DOHH2 (cell line): Measurements from ENCODE around the gene INSM1.

ENCODE experiments used
- H3F3A ChIP-seq: fragments of 200-600 bp; sonication (generic), shearing (Covaris generic); 2 replicates; pipeline ENCODE4 v1.6.0; 2016; ENCODE audit warnings: antibody characterized with exemption, mild to moderate bottlenecking; ENCODE audit not compliant: control insufficient read depth, insufficient read depth
- H3K27ac ChIP-seq: fragments of 200-600 bp; sonication (generic); 2 replicates; pipeline ENCODE4 v1.5.1; 2014; ENCODE audit warnings: low read depth, mild to moderate bottlenecking, low read length, moderate library complexity
- H3K27me3 ChIP-seq: fragments of 200-600 bp; sonication (generic); 2 replicates; pipeline ENCODE4 v1.6.1; 2014; ENCODE audit warnings: mild to moderate bottlenecking, low read length, mixed read lengths; ENCODE audit not compliant: control insufficient read depth
- H3K36me3 ChIP-seq: fragments of 200-600 bp; sonication (generic); 2 replicates; pipeline ENCODE4 v1.6.1; 2014; ENCODE audit warnings: mild to moderate bottlenecking, low read length, moderate library complexity, mixed read lengths; ENCODE audit not compliant: control insufficient read depth
- H3K4me1 ChIP-seq: fragments of 200-600 bp; sonication (generic); 2 replicates; pipeline ENCODE4 v1.6.1; 2014; ENCODE audit warnings: mild to moderate bottlenecking, low read length, mixed read lengths; ENCODE audit not compliant: control insufficient read depth
- H3K4me2 ChIP-seq: fragments of 200-600 bp; sonication (generic); 2 replicates; pipeline ENCODE4 v1.6.0; 2014; ENCODE audit warnings: mild to moderate bottlenecking, low read length, moderate library complexity
- H3K4me3 ChIP-seq: fragments of 200-600 bp; sonication (generic); 2 replicates; pipeline ENCODE4 v1.5.1; 2014; ENCODE audit warnings: mild to moderate bottlenecking, low read length, mixed read lengths
- H3K79me2 ChIP-seq: fragments of 200-600 bp; sonication (generic); 2 replicates; pipeline ENCODE4 v1.6.1; 2014; ENCODE audit warnings: mild to moderate bottlenecking, low read length, mixed read lengths; ENCODE audit not compliant: control insufficient read depth
- H3K9me2 ChIP-seq: fragments of 200-600 bp; sonication (generic); replicated peaks from 2 replicates; pipeline ENCODE4 v1.6.1; 2014; ENCODE audit warnings: mild to moderate bottlenecking, low read length, mixed read lengths; ENCODE audit not compliant: control insufficient read depth
- H3K9me3 ChIP-seq: fragments of 200-600 bp; sonication (generic); 2 replicates; pipeline ENCODE4 v1.6.1; 2014; ENCODE audit warnings: antibody characterized with exemption, low read length, mixed read lengths; ENCODE audit not compliant: control insufficient read depth, insufficient read depth
- H4K20me1 ChIP-seq: fragments of 200-600 bp; sonication (generic); 2 replicates; pipeline ENCODE4 v1.6.0; 2014; ENCODE audit warnings: low read depth, mild to moderate bottlenecking, antibody characterized with exemption, low read length, moderate library complexity; ENCODE audit not compliant: control insufficient read depth, insufficient read depth
- CTCF ChIP-seq: fragments of 200-600 bp; sonication (generic); IDR thresholded peaks from one replicate; pipeline ENCODE4 v1.5.1; 2014; ENCODE audit warnings: antibody characterized with exemption, mild to moderate bottlenecking, low read depth, low read length; ENCODE audit not compliant: poor library complexity, severe bottlenecking
- EZH2phosphoT487 ChIP-seq: fragments of 200-600 bp; sonication (generic); IDR thresholded peaks from 2 replicates; pipeline ENCODE4 v1.6.1; 2017; ENCODE audit warnings: borderline replicate concordance, mild to moderate bottlenecking, antibody characterized with exemption, low read length, moderate library complexity, mixed read lengths

Gene INSM1

GRCh38 chr20:20417876-20418676, 50.2 kb downstream of the INSM1 start:
- no peaks in the 10 kb centered on the region for H3K9me3 ChIP-seq
- H3K79me2 ChIP-seq, result no peaks in the 10 kb centered on the region
- no peak overlapping the region for H3K27ac ChIP-seq
- no peak overlapping the region for H3K4me3 ChIP-seq
- no peaks in the 10 kb centered on the region for H3K9me2 ChIP-seq
- H3F3A ChIP-seq, result no peaks in the 10 kb centered on the region
- TF ChIP-seq CTCF (no peak), EZH2phosphoT487 (no peak)
- no peaks in the 10 kb centered on the region for H3K4me1 ChIP-seq
- H4K20me1 ChIP-seq, result no peaks in the 10 kb centered on the region
- H3K36me3 ChIP-seq, result no peaks in the 10 kb centered on the region
- H3K27me3 ChIP-seq, result no peaks in the 10 kb centered on the region
- no peak overlapping the region for H3K4me2 ChIP-seq
